HUES64 (cell line): ENCODE measurements around the gene ANKRD11.

Experiments used
- H3K27ac ChIP-seq: 2 replicates; pipeline ENCODE4 v1.7.0; 2013; ENCODE audit warnings: low read depth, low read length, inconsistent platforms
- H3K27me3 ChIP-seq: 2 replicates; pipeline ENCODE4 v1.6.1; 2013; ENCODE audit warnings: mild to moderate bottlenecking, low read length; ENCODE audit not compliant: insufficient read depth
- H3K36me3 ChIP-seq: 2 replicates; pipeline ENCODE4 v1.6.1; 2013; ENCODE audit warnings: mild to moderate bottlenecking, low read length; ENCODE audit not compliant: insufficient read depth
- H3K4me1 ChIP-seq: 2 replicates; pipeline ENCODE4 v1.6.1; 2013; ENCODE audit warnings: mild to moderate bottlenecking, low read length, moderate library complexity; ENCODE audit not compliant: insufficient read depth
- H3K4me3 ChIP-seq: 2 replicates; pipeline ENCODE4 v1.5.1; 2013; ENCODE audit warnings: mild to moderate bottlenecking, low read length, moderate library complexity
- H3K9ac ChIP-seq: 2 replicates; pipeline ENCODE4 v1.6.1; 2013; ENCODE audit warnings: mild to moderate bottlenecking, low read depth, low read length
- H3K9me3 ChIP-seq: 2 replicates; pipeline ENCODE4 v1.6.1; 2013; ENCODE audit warnings: low read depth, low read length; ENCODE audit not compliant: insufficient read depth
- WGBS: fragments of 150-250, 120-280 bp; methylation state at CpG from one replicate; pipeline ENCODE4 v1.1.7; 2013; ENCODE audit warnings: missing lambda C conversion rate; 5-methylcytosine and 5-hydroxymethylcytosine counted together

The ANKRD11 gene

GRCh38 chr16:89505204-89506112, 15.1 kb upstream of the ANKRD11 start:
- 92% methylated on average over 19 of the region's 20 CpGs for WGBS
- H3K4me1 ChIP-seq = no peaks in the 10 kb centered on the region
- H3K9ac ChIP-seq = no peak overlapping the region

GRCh38 chr16:89504091-89504490, 13.7 kb upstream of the ANKRD11 start:
- Histone ChIP-seq H3K4me1 (no peaks in the 10 kb centered on the region), H3K27ac (no peak overlapping the region), H3K4me3 (no peak overlapping the region), H3K9me3 (no peaks in the 10 kb centered on the region), H3K36me3 (no peaks in the 10 kb centered on the region), H3K9ac (no peak overlapping the region), H3K27me3 (0 out of 2 replicates have a peak, but pooled peaks cover 3% of the 10 kb centered on the region)
- WGBS = 95% methylated on average over 7 of the region's 7 CpGs

More at GRCh38 chr16:89505204-89506112, 15.1 kb upstream of the ANKRD11 start:
- Histone ChIP-seq H3K27ac (no peak overlapping the region), H3K9me3 (no peaks in the 10 kb centered on the region), H3K36me3 (peaks cover 4% of the 10 kb centered on the region), H3K4me3 (no peak overlapping the region), H3K27me3 (0 out of 2 replicates have a peak, but pooled peaks cover 3% of the 10 kb centered on the region)

GRCh38 chr16:89502081-89502843, 11.9 kb upstream of the ANKRD11 start:
- Histone ChIP-seq H3K4me1 (no peaks in the 10 kb centered on the region), H3K27me3 (0 out of 2 replicates have a peak, but pooled peaks cover 3% of the 10 kb centered on the region), H3K4me3 (no peak overlapping the region), H3K9me3 (no peaks in the 10 kb centered on the region), H3K27ac (no peak overlapping the region), H3K9ac (no peak overlapping the region), H3K36me3 (no peaks in the 10 kb centered on the region)
- 82% methylated on average over 21 of the region's 21 CpGs for WGBS

GRCh38 chr16:89499767-89500166, 9.4 kb upstream of the ANKRD11 start:
- WGBS = 94% methylated on average over 3 of the region's 3 CpGs
- H3K9ac ChIP-seq = no peak overlapping the region
- H3K9me3 ChIP-seq = no peaks in the 10 kb centered on the region
- H3K4me3 ChIP-seq = no peak overlapping the region
- H3K4me1 ChIP-seq = no peaks in the 10 kb centered on the region
- H3K27ac ChIP-seq = no peak overlapping the region
- H3K27me3 ChIP-seq = no peaks in the 10 kb centered on the region
- H3K36me3 ChIP-seq = no peaks in the 10 kb centered on the region

GRCh38 chr16:89498839-89499238, 8.5 kb upstream of the ANKRD11 start:
- H3K9ac ChIP-seq = no peak overlapping the region

GRCh38 chr16:89495121-89495520, 4.8 kb upstream of the ANKRD11 start:
- Histone ChIP-seq H3K36me3 (no peaks in the 10 kb centered on the region), H3K9me3 (no peaks in the 10 kb centered on the region), H3K4me1 (no peaks in the 10 kb centered on the region), H3K9ac (no peak overlapping the region), H3K4me3 (no peak overlapping the region), H3K27ac (no peak overlapping the region), H3K27me3 (no peaks in the 10 kb centered on the region)
- 61% methylated on average over 3 of the region's 3 CpGs for WGBS

More at GRCh38 chr16:89498839-89499238, 8.5 kb upstream of the ANKRD11 start:
- Histone ChIP-seq H3K27me3 (no peaks in the 10 kb centered on the region), H3K36me3 (no peaks in the 10 kb centered on the region), H3K9me3 (no peaks in the 10 kb centered on the region), H3K4me1 (no peaks in the 10 kb centered on the region), H3K27ac (no peak overlapping the region), H3K4me3 (no peak overlapping the region)
- WGBS = 96% methylated on average over 10 of the region's 10 CpGs

- Histone ChIP-seq H3K9me3 (no peaks in the 10 kb centered on the region), H3K9ac (no peak overlapping the region), H3K4me1 (peaks cover under 1% of the 10 kb centered on the region; the same call in 1 of the 2 replicates), H3K36me3 (no peaks in the 10 kb centered on the region), H3K27ac (no peak overlapping the region), H3K4me3 (no peak overlapping the region), H3K27me3 (no peaks in the 10 kb centered on the region)
- 90% methylated on average over 5 of the region's 5 CpGs for WGBS
Observed at GRCh38 chr16:89493776-89494175, 3.4 kb upstream of the ANKRD11 start.

GRCh38 chr16:89491974-89492687, 1.8 kb upstream of the ANKRD11 start:
- H3K27ac ChIP-seq = no peak overlapping the region
- peak overlapping the region; percentile 77 for H3K4me3 ChIP-seq

GRCh38 chr16:89491238-89491869, 993 bp upstream of the ANKRD11 start:
- Histone ChIP-seq H3K4me3 (peak overlapping the region; percentile 77), H3K9me3 (no peaks in the 10 kb centered on the region), H3K27ac (peak overlapping the region; percentile 70; the same call in 1 of the 2 replicates), H3K4me1 (peaks cover 13% of the 10 kb centered on the region), H3K9ac (peak overlapping the region; percentile 72), H3K36me3 (no peaks in the 10 kb centered on the region), H3K27me3 (no peaks in the 10 kb centered on the region)
- WGBS = 5% methylated on average over 22 of the region's 22 CpGs

More at GRCh38 chr16:89491974-89492687, 1.8 kb upstream of the ANKRD11 start:
- 86% methylated on average over 24 of the region's 24 CpGs for WGBS
- Histone ChIP-seq H3K4me1 (peaks cover 11% of the 10 kb centered on the region), H3K36me3 (no peaks in the 10 kb centered on the region), H3K27me3 (no peaks in the 10 kb centered on the region), H3K9me3 (no peaks in the 10 kb centered on the region), H3K9ac (peak overlapping the region; percentile 72; the same call in 1 of the 2 replicates)

- Histone ChIP-seq H3K4me1 (peaks cover 23% of the 10 kb centered on the region), H3K27me3 (no peaks in the 10 kb centered on the region), H3K27ac (peak overlapping the region; percentile 92; the same call in 1 of the 2 replicates), H3K36me3 (no peaks in the 10 kb centered on the region), H3K4me3 (peak overlapping the region; percentile 77), H3K9ac (peak overlapping the region; percentile 73), H3K9me3 (no peaks in the 10 kb centered on the region)
- WGBS = under 1% methylated on average over 80 of the region's 81 CpGs
Observed at GRCh38 chr16:89489898-89490438, 393 bp downstream of the ANKRD11 start.
